Calu3 (cell line): Measurements from ENCODE around the gene KRTAP9-1. TPM values are rescaled to one million over a fixed set of nuclear protein-coding genes. Genes with fewer than 3 reads are reported as not detected.

Experiments used
- BruUV-seq: library from RNA; stranded (reverse); fragments of 400-500 nt; replicated peaks from 2 replicates; lab custom pipeline; 2021; lab: Mats Ljungman, UMichigan
- CTCF ChIA-PET: fragments of 300-600 bp; sonication (Branson Sonifier 250); formaldehyde crosslinking; loops from one replicate; lab custom pipeline; 2022; ENCODE audit warnings: antibody characterized with exemption; lab: Charles Lee
- DNase-seq: peaks from one replicate; pipeline ENCODE4 v3.0.0; 2022
- H3K27ac Mint-ChIP-seq: one replicate; pipeline ENCODE4 v1.8.0; 2022; ENCODE audit warnings: mixed read lengths; ENCODE audit not compliant: unreplicated experiment
- H3K27me3 Mint-ChIP-seq: one replicate; pipeline ENCODE4 v1.8.0; 2022; ENCODE audit warnings: mixed read lengths; ENCODE audit not compliant: unreplicated experiment
- H3K36me3 Mint-ChIP-seq: one replicate; pipeline ENCODE4 v1.8.0; 2022; ENCODE audit warnings: mild to moderate bottlenecking, moderate library complexity, mixed read lengths; ENCODE audit not compliant: insufficient read depth, unreplicated experiment
- H3K4me1 Mint-ChIP-seq: one replicate; pipeline ENCODE4 v1.8.0; 2022; ENCODE audit warnings: mild to moderate bottlenecking, low read depth, mixed read lengths; ENCODE audit not compliant: unreplicated experiment
- H3K4me3 Mint-ChIP-seq: one replicate; pipeline ENCODE4 v1.8.0; 2022; ENCODE audit warnings: mild to moderate bottlenecking, low read depth, moderate library complexity, mixed read lengths; ENCODE audit not compliant: unreplicated experiment
- H3K9me3 Mint-ChIP-seq: one replicate; pipeline ENCODE4 v1.8.0; 2022; ENCODE audit warnings: low read depth, mixed read lengths; ENCODE audit not compliant: unreplicated experiment
- intact Hi-C: fragments of 100-400 bp; cut with micrococcal nuclease; formaldehyde crosslinking; loops from one replicate; pipeline ENCODE4 v1.10.0; 2022; ENCODE audit not compliant: unreplicated experiment
- total RNA-seq: library from RNA; stranded (reverse); gene quantifications from 2 replicates; pipeline ENCODE4 v1.2.3, GENCODE V29; 2022
- TF ChIP-seq, protein P1 (sequence below): fragments of 200-600 bp; IDR thresholded peaks from one replicate; pipeline ENCODE4 v1.8.0; 2022; ENCODE audit warnings: antibody characterized with exemption; ENCODE audit not compliant: unreplicated experiment

KRTAP9-1 gene
- total RNA-seq, 1 experiment from 2014 or later = not detected

DNA sequence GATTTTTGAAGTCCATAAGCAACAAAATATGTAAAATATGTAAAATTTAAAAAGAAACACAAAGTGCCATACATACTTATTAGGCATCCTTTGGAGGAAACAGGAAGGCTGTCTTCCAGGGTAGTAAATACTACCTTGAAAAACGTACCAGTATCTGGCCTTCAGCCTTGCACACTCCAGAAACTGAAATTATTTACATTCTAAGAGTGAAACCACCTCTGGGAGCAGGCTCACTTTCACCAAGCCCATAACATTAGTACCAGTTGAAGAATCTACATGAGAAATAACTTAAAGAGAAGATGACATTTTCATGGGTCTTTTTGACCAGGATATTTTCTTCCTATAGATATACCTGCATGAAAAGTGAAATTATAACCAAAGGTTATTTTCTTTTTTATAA is 6.4 kb downstream of the KRTAP9-1 start:
- intact Hi-C loops = no loop called here
- Mint-ChIP-seq H3K27ac (no peak overlapping the region), H3K36me3 (no peaks in the 10 kb centered on the region), H3K27me3 (no peaks in the 10 kb centered on the region), H3K4me1 (no peaks in the 10 kb centered on the region), H3K9me3 (peaks cover 7% of the 10 kb centered on the region), H3K4me3 (no peak overlapping the region)
- no TSS peak for BruUV-seq
- no peak for DNase-seq
- TF ChIP-seq, protein P1, sequence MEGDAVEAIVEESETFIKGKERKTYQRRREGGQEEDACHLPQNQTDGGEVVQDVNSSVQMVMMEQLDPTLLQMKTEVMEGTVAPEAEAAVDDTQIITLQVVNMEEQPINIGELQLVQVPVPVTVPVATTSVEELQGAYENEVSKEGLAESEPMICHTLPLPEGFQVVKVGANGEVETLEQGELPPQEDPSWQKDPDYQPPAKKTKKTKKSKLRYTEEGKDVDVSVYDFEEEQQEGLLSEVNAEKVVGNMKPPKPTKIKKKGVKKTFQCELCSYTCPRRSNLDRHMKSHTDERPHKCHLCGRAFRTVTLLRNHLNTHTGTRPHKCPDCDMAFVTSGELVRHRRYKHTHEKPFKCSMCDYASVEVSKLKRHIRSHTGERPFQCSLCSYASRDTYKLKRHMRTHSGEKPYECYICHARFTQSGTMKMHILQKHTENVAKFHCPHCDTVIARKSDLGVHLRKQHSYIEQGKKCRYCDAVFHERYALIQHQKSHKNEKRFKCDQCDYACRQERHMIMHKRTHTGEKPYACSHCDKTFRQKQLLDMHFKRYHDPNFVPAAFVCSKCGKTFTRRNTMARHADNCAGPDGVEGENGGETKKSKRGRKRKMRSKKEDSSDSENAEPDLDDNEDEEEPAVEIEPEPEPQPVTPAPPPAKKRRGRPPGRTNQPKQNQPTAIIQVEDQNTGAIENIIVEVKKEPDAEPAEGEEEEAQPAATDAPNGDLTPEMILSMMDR = no peak
- CTCF ChIA-PET = no interaction called here

DNA sequence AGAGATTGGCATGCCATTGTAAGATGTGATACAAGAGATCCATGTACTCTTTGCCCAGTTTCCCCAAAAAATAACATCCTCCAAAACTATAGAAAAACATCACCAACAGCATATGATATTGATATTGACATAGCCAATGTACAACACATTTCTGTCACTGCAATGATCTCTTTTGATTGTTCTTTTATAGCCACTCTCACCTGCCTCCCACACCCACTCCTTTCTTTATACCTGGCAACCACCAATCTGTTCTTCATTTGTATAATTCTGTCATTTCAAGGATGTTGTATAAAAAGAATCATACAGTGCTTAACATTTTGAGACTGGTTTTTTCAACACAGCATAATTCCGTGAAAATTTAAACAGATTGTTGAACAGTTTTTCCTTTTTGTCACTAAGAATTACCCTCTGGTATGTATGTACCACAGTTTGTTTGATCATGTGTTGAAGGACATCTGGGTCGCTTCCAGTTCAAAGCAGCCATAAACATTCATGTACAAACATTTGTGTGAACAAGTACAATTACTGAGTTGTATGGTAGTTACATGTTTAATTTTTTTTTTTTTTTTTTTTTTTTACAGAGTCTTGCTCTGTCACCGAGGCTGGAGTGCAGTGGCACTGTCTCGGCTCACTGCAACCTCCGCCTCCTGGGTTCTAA is 9.9 kb downstream of the KRTAP9-1 start:
- BruUV-seq = no TSS peak
- Mint-ChIP-seq H3K4me1 (no peaks in the 10 kb centered on the region), H3K9me3 (peaks cover 7% of the 10 kb centered on the region), H3K27ac (no peak overlapping the region), H3K27me3 (no peaks in the 10 kb centered on the region), H3K36me3 (no peaks in the 10 kb centered on the region), H3K4me3 (no peak overlapping the region)
- TF ChIP-seq, protein P1 = no peak
- no peak for DNase-seq
- intact Hi-C loops = no loop called here
- CTCF ChIA-PET = interaction anchor here (0.6 kb wide), 1 partner anchor 634 kb away, joined by 8 read pairs; no protein-coding TSS in a partner anchor

DNA sequence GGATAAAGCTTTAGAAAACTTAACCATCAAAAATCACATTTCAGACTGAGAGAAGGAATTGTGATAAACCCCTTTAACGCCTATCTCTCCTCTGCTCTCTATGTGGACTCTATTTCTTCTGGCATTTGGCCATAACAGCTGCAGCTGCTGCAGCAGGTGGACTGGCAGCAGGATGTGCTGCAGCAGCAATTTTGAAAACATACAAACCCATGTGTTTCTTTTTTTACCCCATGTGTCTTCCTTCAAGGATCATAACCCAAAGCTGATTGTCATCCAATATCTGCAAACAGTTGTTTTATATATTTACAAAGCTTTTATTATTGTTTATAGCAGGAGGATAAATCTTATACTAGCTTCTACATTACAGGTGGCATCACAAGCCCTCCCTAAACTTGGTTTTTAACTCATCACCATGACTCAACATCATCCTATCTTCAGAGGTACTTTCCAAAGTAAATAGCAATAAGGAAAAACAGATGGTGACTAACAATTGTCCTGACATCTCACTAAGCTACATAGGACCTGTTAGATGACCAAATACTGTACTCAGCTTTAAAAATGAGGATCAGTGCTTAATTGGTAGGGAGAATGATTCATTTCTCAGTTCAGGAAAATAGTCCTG is 22.3 kb downstream of the KRTAP9-1 start:
- no TSS peak for BruUV-seq
- intact Hi-C loops = no loop called here
- Mint-ChIP-seq H3K27me3 (no peaks in the 10 kb centered on the region), H3K4me1 (peaks cover 15% of the 10 kb centered on the region), H3K9me3 (peaks cover 4% of the 10 kb centered on the region), H3K4me3 (no peak overlapping the region), H3K27ac (no peak overlapping the region), H3K36me3 (no peaks in the 10 kb centered on the region)
- CTCF ChIA-PET = interaction anchor here (0.6 to 1.2 kb wide), 3 partner anchors 38 to 146 kb away, joined by 3 to 6 read pairs (median 3); partner anchors contain the start of gene KRTAP2-4
- no peak for DNase-seq
- TF ChIP-seq, protein P1 = no peak

DNA sequence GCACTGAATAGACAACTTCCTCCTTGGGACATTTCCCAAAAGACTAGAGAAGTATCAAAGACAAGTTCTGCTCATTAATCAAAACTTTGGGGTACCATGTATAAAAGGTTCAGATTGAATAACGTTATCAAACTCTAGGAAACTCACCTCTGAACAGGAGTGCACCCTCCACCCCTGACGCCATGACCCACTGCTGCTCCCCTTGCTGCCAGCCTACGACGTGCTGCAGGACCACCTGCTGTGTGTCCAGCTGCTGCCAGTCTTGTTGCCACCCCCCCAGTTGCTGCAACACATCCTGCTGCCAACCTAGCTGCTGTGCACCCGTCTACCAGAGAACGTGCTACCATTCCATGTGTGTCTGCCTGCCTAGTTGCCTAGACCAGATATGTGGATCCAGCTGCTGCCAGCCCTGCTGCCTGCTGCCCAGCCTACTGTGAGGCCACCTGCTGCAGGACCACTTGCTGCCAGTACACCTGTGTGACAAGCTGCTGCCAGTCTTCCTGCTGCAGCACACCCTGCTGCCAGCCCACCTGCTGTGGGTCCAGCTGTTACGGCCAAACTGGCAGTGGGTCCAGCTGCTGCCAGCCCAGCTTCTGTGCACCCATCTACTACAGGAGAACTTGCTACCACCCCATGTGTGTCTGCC is 23.0 kb downstream of the KRTAP9-1 start:
- Mint-ChIP-seq H3K9me3 (peaks cover 4% of the 10 kb centered on the region), H3K4me1 (peaks cover 15% of the 10 kb centered on the region), H3K4me3 (no peak overlapping the region), H3K36me3 (no peaks in the 10 kb centered on the region), H3K27ac (no peak overlapping the region), H3K27me3 (no peaks in the 10 kb centered on the region)
- no peak for DNase-seq
- CTCF ChIA-PET = interaction anchor here (0.5 to 1.2 kb wide), 4 partner anchors 38 to 278 kb away, joined by 3 to 6 read pairs (median 3); partner anchors contain the start of gene KRTAP2-4
- TF ChIP-seq, protein P1 = no peak
- intact Hi-C loops = no loop called here
- BruUV-seq = no TSS peak
